AG04450 (cell line): ENCODE results near the gene KPTN. TPM values are rescaled to one million over a fixed set of nuclear protein-coding genes. Genes with fewer than 3 reads are reported as not detected.

Experiments used
- CTCF ChIA-PET: fragments of 300-600, 350-600 bp; formaldehyde crosslinking; extraction: SDS; loops from one replicate; lab custom pipeline; 2022; ENCODE audit warnings: antibody characterized with exemption, inconsistent platforms; lab: Charles Lee
- POLR2A ChIA-PET: fragments of 350-600 bp; formaldehyde crosslinking; extraction: SDS; loops from one replicate; lab custom pipeline; 2021; ENCODE audit warnings: antibody characterized with exemption, inconsistent platforms; lab: Yijun Ruan, JAX
- DNase-seq: peaks from one replicate; pipeline ENCODE4 v3.0.0-alpha.2; 2011; ENCODE audit warnings: low read depth, low spot score
- H3K27ac ChIP-seq: one replicate; pipeline ENCODE4 v1.5.1; 2012; ENCODE audit warnings: low read depth, low read length, control low read depth
- H3K27me3 ChIP-seq: one replicate; pipeline ENCODE4 v1.6.0; 2012; ENCODE audit warnings: low read length; ENCODE audit not compliant: control insufficient read depth, insufficient read depth
- H3K4me3 ChIP-seq: 2 replicates; pipeline ENCODE4 v1.5.1; 2011; ENCODE audit warnings: mild to moderate bottlenecking, low read depth, low read length, control low read depth
- H3K9me3 ChIP-seq: 2 replicates; pipeline ENCODE4 v1.5.1; 2012; ENCODE audit warnings: low read length; ENCODE audit not compliant: control insufficient read depth, insufficient read depth
- polyA plus RNA-seq: library from polyadenylated mRNA; depleted of rRNA; stranded (reverse); fragments of >200 nt; gene quantifications from 2 replicates; pipeline ENCODE4 v1.2.3, GENCODE V29; 2011
- TF ChIP-seq, protein P1 (sequence below): IDR thresholded peaks from 2 replicates; pipeline ENCODE4 v1.5.1; 2011; ENCODE audit warnings: low read depth, low read length, control low read depth, inconsistent platforms

KPTN gene
- polyA plus RNA-seq, 1 experiment, result 5.7 TPM

DNA sequence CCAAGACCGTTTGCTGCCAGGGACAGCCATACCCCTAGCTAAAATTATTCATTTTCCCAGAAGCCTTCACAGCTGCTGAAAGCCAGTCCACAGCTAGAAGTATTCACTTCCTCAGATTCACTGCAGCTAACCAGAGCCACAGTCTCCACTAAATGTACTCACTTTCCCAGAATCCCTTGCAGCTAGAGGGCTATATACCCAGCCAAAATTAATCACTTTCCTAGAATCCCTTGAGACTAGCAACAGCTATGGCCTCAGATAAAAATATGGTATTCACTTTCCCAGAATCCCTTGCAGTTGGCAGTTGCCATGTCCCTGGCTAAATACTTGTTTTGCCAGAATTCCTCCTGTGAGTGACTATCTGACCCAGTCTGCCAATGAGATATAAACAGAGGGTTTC, 50.9 kb downstream of the KPTN start:
- TF ChIP-seq, protein P1, sequence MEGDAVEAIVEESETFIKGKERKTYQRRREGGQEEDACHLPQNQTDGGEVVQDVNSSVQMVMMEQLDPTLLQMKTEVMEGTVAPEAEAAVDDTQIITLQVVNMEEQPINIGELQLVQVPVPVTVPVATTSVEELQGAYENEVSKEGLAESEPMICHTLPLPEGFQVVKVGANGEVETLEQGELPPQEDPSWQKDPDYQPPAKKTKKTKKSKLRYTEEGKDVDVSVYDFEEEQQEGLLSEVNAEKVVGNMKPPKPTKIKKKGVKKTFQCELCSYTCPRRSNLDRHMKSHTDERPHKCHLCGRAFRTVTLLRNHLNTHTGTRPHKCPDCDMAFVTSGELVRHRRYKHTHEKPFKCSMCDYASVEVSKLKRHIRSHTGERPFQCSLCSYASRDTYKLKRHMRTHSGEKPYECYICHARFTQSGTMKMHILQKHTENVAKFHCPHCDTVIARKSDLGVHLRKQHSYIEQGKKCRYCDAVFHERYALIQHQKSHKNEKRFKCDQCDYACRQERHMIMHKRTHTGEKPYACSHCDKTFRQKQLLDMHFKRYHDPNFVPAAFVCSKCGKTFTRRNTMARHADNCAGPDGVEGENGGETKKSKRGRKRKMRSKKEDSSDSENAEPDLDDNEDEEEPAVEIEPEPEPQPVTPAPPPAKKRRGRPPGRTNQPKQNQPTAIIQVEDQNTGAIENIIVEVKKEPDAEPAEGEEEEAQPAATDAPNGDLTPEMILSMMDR, result no peak
- DNase-seq, result no peak
- no peak overlapping the region for H3K27ac ChIP-seq
- peaks cover 4% of the 10 kb centered on the region for H3K27me3 ChIP-seq
- CTCF ChIA-PET, result interaction anchor here (0.9 to 9.0 kb wide), 6 partner anchors 82 to 275 kb away, joined by 3 to 212 read pairs (median 6); partner anchors contain the start of genes DHX34, EHD2 and NAPA
- H3K4me3 ChIP-seq, result no peak overlapping the region
- H3K9me3 ChIP-seq, result no peaks in the 10 kb centered on the region; the same call in 1 of the 2 replicates
- POLR2A ChIA-PET, result interaction anchor here (0.6 to 1.1 kb wide), 4 partner anchors 50 to 285 kb away, joined by 3 to 10 read pairs (median 4); no protein-coding TSS in a partner anchor

DNA sequence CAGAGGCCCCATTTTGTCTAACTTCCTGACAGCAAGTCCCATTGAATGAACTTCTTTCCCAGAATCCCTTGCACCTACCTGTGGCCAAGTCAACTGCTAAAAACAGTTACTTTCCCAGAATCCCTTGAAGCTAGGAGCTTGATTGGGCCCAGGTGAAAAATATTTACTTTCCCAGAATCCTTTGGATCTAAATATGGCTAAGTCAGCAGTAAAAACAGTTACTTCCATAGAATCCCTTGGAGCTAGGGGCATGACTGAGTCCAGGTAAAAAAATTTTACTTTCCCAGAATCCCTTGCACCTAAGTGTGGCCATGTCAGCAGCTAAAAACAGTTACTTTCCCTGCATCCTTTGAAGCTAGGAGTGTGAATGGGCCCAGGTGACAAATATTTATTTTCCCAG, 51.5 kb downstream of the KPTN start:
- ChIA-PET CTCF (interaction anchor here (0.9 to 9.0 kb wide), 6 partner anchors 83 to 275 kb away, joined by 3 to 212 read pairs (median 6); partner anchors contain the start of genes DHX34, EHD2 and NAPA), POLR2A (interaction anchor here (1.1 kb wide), 1 partner anchor 280 kb away, joined by 3 read pairs; no protein-coding TSS in a partner anchor)
- H3K4me3 ChIP-seq, result no peak overlapping the region
- no peak for DNase-seq
- peaks cover 4% of the 10 kb centered on the region for H3K27me3 ChIP-seq
- H3K27ac ChIP-seq, result no peak overlapping the region
- TF ChIP-seq, protein P1, result no peak
- no peaks in the 10 kb centered on the region; the same call in 1 of the 2 replicates for H3K9me3 ChIP-seq

- Histone ChIP-seq H3K27ac (no peak overlapping the region), H3K9me3 (no peaks in the 10 kb centered on the region; the same call in 1 of the 2 replicates), H3K27me3 (peaks cover 4% of the 10 kb centered on the region), H3K4me3 (no peak overlapping the region)
- TF ChIP-seq, protein P1, result no peak
- POLR2A ChIA-PET, result interaction anchor here (0.7 kb wide), 1 partner anchor 140 kb away, joined by 4 read pairs; no protein-coding TSS in a partner anchor
- DNase-seq, result no peak
- CTCF ChIA-PET, result interaction anchor here (1.4 to 9.0 kb wide), 3 partner anchors 83 to 276 kb away, joined by 4 to 212 read pairs (median 14); partner anchors contain the start of genes EHD2 and NAPA
Observed at GRCh38 chr19:47432091-47432490, 51.9 kb downstream of the KPTN start.

- POLR2A ChIA-PET, result no interaction called here
- Histone ChIP-seq H3K9me3 (no peaks in the 10 kb centered on the region; the same call in 1 of the 2 replicates), H3K27ac (no peak overlapping the region), H3K27me3 (peaks cover 4% of the 10 kb centered on the region), H3K4me3 (peak overlapping the region; percentile 29)
- CTCF ChIA-PET, result interaction anchor here (0.7 to 2.4 kb wide), 3 partner anchors 39 to 268 kb away, joined by 3 to 10 read pairs (median 3); partner anchors contain the start of gene KPTN
- no peak for DNase-seq
- TF ChIP-seq, protein P1, result 0 out of 2 replicates have a peak, but pooled peaks have one; percentile 19
Observed at GRCh38 chr19:47430041-47430802, 53.8 kb downstream of the KPTN start.
